Lower leg skin (tissue), 3 donors: ENCODE data around the gene NLK.

ENCODE experiments used
- POLR2A ChIP-seq, 2 donors: fragments of 450-650 bp; IDR thresholded peaks; one replicate each; pipeline ENCODE4 v1.6.1; 2016 to 2017; ENCODE audit warnings: antibody characterized with exemption in 2 of 2, mild to moderate bottlenecking in 1 of 2, moderate library complexity in 1 of 2
- TF ChIP-seq, protein P1 (sequence below), 3 donors: fragments of 450-650 bp; IDR thresholded peaks; one replicate each; pipeline ENCODE4 v1.5.1; 2016; ENCODE audit warnings: antibody characterized with exemption in 3 of 3, mild to moderate bottlenecking in 3 of 3, moderate library complexity in 2 of 3

DNA sequence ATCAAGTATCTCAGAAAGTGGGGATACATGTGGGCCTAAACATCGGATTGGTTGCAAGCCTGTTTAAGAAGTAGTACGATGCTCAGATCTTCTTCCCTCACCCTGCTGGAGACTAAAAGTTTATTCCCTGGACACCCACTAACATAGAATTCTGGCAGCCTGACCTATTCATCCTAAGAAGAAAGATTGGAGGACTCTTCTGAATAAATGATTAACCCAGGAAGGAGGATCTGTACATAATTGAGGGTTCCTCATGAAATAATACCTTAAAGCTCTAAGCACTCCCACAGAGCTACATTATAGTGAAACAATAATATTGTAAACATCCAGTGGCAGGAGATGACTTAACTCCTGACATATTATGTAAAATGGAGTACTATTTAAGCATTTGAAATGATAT, 111.7 kb downstream of the NLK start:
- TF ChIP-seq, protein P1, sequence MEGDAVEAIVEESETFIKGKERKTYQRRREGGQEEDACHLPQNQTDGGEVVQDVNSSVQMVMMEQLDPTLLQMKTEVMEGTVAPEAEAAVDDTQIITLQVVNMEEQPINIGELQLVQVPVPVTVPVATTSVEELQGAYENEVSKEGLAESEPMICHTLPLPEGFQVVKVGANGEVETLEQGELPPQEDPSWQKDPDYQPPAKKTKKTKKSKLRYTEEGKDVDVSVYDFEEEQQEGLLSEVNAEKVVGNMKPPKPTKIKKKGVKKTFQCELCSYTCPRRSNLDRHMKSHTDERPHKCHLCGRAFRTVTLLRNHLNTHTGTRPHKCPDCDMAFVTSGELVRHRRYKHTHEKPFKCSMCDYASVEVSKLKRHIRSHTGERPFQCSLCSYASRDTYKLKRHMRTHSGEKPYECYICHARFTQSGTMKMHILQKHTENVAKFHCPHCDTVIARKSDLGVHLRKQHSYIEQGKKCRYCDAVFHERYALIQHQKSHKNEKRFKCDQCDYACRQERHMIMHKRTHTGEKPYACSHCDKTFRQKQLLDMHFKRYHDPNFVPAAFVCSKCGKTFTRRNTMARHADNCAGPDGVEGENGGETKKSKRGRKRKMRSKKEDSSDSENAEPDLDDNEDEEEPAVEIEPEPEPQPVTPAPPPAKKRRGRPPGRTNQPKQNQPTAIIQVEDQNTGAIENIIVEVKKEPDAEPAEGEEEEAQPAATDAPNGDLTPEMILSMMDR (IDR thresholded peaks at IDR 0.05) = no peak
- no peak for TF ChIP-seq POLR2A (IDR thresholded peaks at IDR 0.05)
